Activated CD4-positive, alpha-beta T cell treated with anti-CD3 and anti-CD28 coated beads, Interleukin-2, Interleukin-6, amounts not matched to agents 100 ng/mL and 50 ng/mL, durations not matched to agents 16 hours and 8 hours (primary cell): ENCODE measurements around the gene TTLL8.

Experiments
- DNase-seq: peaks from one replicate; pipeline ENCODE4 v3.0.0-alpha.2; 2020

The TTLL8 gene

DNA sequence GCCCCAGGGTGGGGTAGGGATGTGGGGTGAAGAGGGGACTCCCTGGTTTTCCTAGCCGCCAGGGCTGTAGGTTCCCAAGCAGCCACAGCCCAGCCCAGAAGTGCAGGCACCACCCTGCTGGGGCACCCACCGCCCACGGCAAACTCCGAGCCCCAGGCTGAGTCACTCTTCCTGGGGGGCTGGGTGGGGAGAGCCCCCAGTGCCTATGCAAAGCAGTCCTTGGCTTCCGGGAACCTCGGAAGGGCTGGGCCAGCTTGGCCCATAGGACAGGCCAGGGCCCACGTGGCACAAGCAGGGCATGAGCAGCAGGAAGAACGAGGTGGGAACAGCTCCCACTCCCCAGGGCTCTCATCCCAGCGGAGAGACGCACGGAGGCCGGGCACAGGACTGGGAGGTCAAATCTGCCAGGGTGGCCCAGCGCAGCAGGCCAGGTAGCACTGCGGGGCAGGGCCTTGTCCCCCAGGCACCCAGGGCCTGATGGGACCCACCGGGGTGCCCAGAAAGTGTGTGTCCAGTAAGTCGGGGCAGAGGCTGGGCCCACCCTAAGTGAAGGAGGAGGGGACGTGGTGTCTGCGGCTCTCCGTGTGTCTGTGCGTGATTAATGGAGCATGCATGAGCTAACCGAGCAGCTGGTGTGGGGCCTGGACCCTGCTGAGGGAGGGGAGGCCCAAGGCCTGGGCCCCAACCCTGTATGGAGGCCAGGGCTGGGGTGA is 41.0 kb downstream of the TTLL8 start:
- peak; percentile 93 for DNase-seq

- no peak for DNase-seq
Measured at GRCh38 chr22:50016308-50016987, 41.6 kb downstream of the TTLL8 start.

DNA sequence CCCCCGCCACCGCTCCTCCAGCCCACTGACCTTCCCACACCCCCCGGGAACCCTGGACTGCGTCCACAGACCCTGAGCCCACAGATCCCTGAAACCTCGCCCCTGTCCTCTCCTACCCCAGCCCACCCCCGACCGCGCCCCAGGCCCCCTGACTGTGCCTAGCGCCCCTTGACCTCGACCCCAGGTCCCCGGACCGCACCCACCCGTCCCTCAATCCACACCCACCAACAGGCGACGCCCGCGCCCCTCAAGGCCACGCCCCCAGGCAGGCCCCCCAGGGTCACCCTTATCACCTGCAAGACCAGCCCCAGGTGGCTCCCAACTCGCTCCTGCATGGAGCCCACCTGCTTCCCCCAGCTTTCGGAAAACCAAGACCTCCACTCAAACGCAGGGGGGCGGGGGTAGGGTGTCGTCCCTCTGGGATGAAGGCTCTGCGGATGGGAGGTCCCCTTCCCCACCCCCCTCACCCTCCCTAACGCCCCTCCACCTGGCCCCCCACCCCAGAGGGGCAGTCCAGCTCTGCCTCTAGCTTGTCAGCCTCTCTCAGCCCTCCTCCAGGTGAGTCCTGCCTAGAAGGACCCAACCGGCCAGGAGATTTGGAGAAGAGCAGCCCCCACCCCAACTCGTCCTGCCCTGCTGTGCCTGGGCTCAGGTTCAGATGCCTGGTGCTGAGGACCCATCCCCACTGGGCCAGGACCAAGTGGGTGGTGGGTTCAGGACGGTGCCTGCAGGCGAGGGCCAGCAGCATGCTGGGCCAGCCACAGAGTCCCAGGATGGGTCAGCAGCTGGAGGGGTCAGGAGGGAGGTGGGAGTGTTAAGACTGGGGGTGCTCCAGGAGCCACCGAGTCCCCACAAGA is 42.4 kb downstream of the TTLL8 start:
- DNase-seq, result no peak

DNA sequence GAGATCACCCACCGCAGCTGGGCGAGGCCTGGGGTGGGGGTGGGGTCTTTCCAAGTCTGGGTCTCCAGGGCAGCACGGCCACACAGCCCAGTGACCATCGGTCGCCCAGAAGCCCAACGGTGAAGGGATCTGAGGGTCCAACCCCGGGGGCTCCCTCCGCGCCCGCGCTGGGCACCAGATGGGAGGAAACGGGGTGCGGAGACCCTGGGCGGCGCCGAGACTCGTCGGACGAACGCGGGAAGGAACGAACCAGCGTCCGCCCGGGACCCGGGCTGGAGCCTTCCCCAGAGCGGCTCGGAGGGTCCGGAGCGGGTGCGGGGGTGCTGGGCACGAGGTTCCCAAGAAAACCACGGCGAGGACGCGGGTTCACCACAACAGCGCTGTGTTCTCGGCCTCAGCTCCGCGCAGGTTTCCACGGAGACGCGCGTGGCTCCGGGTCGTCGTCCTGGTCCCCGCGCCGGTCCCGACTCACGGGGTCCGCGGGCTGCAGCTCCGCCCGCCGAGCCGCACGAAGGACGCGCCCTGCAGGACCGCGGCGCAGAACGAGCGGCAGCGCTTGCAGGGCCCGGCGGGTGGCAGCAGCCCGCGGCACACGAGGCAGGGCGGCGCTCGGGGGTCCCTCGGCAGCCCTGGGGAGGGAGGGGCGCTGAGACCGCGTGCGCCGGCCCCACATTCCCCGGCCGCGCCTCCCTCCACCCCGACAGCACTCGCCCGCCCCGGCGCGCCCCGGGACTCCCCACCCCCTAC is 43.3 kb downstream of the TTLL8 start:
- DNase-seq, result peak; percentile 29

- DNase-seq, result no peak
Measured at GRCh38 chr22:50014053-50014501, 44.0 kb downstream of the TTLL8 start.

DNA sequence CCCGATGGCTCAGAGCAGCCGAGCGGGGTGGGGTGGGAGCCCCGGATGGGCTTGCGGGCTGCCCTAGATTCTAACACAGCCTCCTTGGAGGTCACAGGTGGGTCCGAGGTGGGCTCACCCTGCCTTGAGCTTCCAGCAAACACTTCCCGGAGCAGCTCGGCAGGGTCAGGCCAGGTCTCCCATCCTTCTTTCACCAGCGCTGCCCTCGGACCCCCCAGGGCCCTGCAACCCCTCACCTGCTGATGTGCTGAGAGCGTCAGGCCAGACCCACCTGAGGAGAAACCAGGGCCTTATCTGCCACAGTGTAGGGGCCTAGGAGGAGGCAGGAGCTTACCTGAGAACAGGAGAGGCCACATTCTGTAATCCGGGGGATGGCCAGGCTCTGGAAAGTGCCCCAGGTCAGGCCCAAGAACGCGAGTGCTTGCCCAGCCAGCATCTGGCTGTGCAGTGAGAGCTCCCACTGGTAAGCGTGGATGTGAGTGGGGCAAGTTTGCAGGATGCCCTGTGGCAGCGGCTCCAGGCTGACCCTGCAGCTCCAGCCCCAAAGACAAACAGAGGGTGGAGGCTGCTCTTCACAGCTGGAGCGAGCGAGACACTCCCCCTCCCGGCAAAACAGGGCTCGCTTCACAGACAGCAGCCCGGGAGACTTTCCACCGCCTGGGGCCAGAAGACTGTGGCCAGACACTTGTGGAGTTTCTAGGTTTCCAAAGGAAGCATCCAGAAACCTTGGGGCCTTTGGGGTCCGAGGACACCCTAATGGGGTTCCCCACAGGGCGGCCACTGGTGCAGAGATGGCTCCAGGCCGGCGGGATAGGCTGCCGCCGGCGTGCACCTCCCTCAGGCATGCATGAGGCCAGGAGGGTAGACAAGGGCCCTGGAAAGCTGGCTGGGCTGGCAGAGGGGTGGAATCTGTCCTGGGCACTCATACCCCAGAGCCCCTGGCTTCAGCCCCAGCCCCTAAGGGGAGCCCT is 45.6 kb downstream of the TTLL8 start, which contains the start of gene IL17REL:
IL17REL (minus strand) TSS at position 555 of the 971 bp plus-strand sequence; CDS start at position 436, 119 bp downstream.
- DNase-seq, result no peak

GRCh38 chr22:50011447-50012210 is 46.5 kb downstream of the TTLL8 start:
- no peak for DNase-seq

DNA sequence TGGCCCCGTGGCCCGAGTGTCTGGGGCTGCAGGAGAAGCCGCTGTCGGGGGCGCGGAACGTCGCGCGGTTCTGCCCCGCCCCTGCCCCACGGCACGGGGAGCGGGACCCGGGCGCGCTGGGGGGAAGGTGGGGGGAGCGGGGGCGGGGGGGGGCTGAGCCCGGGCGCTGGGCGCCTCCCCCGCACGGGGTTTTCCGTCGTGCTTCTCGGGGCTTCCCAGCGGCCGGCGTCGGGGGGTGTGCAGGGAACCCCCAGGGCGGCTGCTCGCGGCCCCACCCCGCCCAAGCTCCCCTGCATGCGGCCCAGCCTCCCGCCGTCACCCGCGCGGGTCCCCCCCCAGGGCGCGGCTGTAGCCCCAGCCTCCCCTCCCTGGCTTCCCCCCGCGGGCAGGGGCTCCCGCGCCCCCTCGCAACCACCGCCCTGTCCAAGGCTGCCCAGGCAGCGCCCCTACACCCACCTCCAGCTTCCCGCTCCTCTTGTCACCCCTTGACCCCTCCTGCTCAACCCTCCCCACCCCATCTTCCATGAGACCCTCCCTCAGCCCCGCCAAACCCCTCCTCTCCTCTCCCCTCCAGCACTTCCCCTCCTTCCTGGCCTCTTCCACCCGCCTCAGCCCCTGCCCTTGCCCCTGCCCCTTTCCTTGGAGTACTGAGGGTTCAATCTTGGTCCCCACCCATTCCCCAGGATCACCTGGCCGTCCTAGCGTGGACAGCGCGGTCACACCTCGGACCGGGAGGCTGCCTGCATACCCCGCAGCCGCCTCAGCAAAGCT is 47.2 kb downstream of the TTLL8 start:
- peak; percentile 41 for DNase-seq

GRCh38 chr22:50009765-50010675 is 48.1 kb downstream of the TTLL8 start:
- no peak for DNase-seq

DNA sequence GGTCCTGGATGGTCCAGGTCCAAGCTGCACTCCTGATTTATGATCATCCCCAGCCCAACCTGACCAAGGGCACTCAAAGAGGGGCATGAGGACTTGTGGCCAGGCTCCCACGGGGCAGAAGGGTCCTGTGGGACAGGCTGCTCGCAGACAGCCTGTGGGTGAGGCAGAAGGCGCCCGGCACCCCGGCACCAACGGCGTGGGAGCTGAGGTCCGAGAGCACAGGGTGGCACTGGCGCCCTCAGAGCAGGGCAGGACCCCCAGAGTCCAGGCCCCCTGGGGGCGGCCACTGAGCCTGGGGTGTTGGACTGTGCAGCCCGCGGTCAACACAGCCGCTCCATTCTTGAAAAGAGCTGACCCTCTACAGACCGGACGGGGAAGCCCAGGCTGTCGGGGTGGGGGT is 48.8 kb downstream of the TTLL8 start:
- no peak for DNase-seq

GRCh38 chr22:50008151-50009040 is 49.7 kb downstream of the TTLL8 start:
- no peak for DNase-seq

DNA sequence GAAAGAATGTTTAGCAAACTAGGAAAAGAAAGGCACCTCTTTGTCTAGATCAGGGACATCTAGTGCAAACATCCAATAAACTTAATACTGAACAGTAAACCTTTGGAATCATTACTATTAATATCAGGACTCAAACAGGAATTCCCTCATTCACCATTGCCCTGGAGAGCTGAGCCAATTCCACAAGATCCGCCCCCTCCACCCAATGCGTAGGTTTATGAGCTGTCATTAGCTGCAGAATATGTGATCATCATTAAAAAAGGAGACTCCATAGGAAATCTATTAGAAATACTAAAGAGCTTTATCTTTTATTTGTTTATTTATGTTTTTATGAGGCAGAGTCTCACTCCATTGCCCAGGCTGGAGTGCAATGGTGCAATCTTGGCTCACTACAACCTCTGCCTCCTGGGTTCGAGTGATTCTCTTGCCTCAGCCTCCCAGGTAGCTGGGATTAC is 51.0 kb downstream of the TTLL8 start:
- DNase-seq, result no peak

- no peak for DNase-seq
Measured at GRCh38 chr22:50004918-50005317, 53.2 kb downstream of the TTLL8 start.

DNA sequence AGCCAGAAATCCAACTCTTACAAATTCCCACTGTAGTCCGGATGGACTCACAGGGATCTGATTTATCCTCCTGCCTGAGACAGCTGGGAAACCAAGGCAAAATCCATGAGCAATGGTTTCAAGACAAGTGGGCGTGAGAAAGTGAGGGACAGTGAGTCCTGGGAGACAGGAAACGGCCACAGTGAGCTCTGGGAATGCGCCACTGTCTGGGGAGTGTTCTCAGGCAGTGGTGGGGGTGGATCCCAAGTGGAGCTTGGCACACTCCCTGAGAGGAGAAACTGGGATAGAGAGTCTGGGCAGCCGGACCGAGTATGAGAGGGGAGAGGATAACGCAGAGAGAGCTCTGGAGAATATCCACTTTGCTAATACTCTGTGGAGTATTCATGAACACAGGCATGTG is 55.3 kb downstream of the TTLL8 start:
- no peak for DNase-seq

GRCh38 chr22:50001388-50002231 is 56.5 kb downstream of the TTLL8 start:
- no peak for DNase-seq

DNA sequence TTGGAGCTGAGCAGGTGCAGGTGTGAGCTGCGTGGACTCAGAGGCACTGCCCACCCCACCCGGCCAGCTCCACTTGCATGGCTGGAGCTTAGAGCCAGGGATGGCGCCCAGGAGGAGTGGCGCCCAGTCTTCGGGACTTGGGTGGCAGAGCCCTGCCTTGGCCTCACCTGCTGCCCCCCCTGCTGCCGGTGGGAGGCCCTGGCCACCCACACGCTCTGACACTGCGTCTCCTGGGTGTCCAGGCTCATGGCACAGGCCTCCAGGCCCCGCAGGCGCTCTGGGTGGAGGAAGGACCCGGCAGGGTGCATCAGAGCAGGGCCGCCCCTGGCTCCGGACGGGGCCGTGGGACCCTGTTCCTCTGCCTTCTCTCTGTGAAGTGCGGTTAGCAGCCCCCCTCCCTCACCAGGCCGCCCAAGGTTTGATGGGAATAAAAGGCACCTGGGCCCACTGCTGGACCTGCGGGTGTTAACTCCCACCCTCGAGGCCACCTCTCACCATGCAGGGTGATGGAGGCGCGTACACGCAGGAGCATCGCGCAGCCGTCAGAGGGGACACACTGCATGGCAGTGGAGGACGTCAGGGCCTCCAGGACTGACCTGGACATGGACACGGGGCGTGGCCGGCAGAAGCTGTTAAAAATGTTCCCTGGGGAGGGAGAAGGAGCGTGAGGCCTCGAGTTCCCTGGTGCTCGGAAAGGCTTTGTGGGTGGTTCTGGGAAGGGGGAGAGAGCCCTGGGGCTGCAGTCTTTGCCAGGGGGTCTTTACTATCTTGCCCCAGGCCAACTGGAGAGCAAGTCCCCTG is 57.3 kb downstream of the TTLL8 start:
- no peak for DNase-seq
